NB4 (cell line): Measurements from ENCODE around the gene STRAP.
"Not testable (repeated sequence)": the region's sequence is repeated elsewhere in the genome, so short reads cannot be mapped to it uniquely, and the experiment has no call there.

Experiments used
- DNase-seq: peaks from one replicate; pipeline ENCODE4 v3.0.0; 2010; ENCODE audit warnings: low read depth
- H3K4me3 ChIP-seq: one replicate; pipeline ENCODE4 v1.5.1; 2011; ENCODE audit warnings: mild to moderate bottlenecking, low read depth, low read length, moderate library complexity
- CTCF ChIP-seq: IDR thresholded peaks from one replicate; pipeline ENCODE4 v1.5.1; 2012; ENCODE audit warnings: low read depth, low read length
- MAX ChIP-seq: IDR thresholded peaks from 2 replicates; pipeline ENCODE4 v1.6.1; 2011; ENCODE audit warnings: low read depth, low read length
- MYC ChIP-seq: IDR thresholded peaks from 2 replicates; pipeline ENCODE4 v1.6.1; 2011; ENCODE audit warnings: low read depth, low read length
- POLR2A ChIP-seq: IDR thresholded peaks from 2 replicates; pipeline ENCODE4 v1.6.1; 2011; ENCODE audit warnings: mild to moderate bottlenecking; ENCODE audit not compliant: insufficient read length; ENCODE audit errors: extremely low read depth

The STRAP gene

GRCh38 chr12:15868186-15868585 is 14.0 kb upstream of the STRAP start:
- H3K4me3 ChIP-seq, result no peak overlapping the region
- no peak for DNase-seq

GRCh38 chr12:15873556-15873955 is 8.6 kb upstream of the STRAP start:
- TF ChIP-seq POLR2A (no peak), MYC (no peak), MAX (no peak), CTCF (no peak)
- no peak for DNase-seq
- no peak overlapping the region for H3K4me3 ChIP-seq

More at GRCh38 chr12:15868186-15868585, 14.0 kb upstream of the STRAP start:
- TF ChIP-seq MYC (no peak), MAX (no peak), CTCF (no peak), POLR2A (no peak)

GRCh38 chr12:15874556-15875145 is 7.5 kb upstream of the STRAP start:
- H3K4me3 ChIP-seq, result not testable (repeated sequence)

GRCh38 chr12:15875863-15876262 is 6.3 kb upstream of the STRAP start:
- DNase-seq, result no peak
- H3K4me3 ChIP-seq, result no peak overlapping the region
- TF ChIP-seq MAX, result no peak
- no peak for TF ChIP-seq POLR2A
- no peak for TF ChIP-seq CTCF
- no peak for TF ChIP-seq MYC

More at GRCh38 chr12:15874556-15875145, 7.5 kb upstream of the STRAP start:
- DNase-seq, result not testable (repeated sequence)

GRCh38 chr12:15879413-15879812 is 2.8 kb upstream of the STRAP start:
- no peak overlapping the region for H3K4me3 ChIP-seq
- no peak for DNase-seq
- TF ChIP-seq MYC (no peak), POLR2A (no peak), MAX (no peak), CTCF (no peak)

GRCh38 chr12:15880721-15881120 is 1.5 kb upstream of the STRAP start:
- TF ChIP-seq CTCF (no peak), MAX (no peak), MYC (no peak), POLR2A (no peak)
- no peak for DNase-seq
- H3K4me3 ChIP-seq, result no peak overlapping the region
